Esophagus muscularis mucosa (tissue), 4 donors: ENCODE measurements around the gene KNG1.

ENCODE experiments used
- EP300 ChIP-seq: sonication (generic); formaldehyde crosslinking; IDR thresholded peaks from one replicate; pipeline ENCODE4 v1.6.1; 2017; ENCODE audit warnings: antibody characterized with exemption
- POLR2A ChIP-seq: fragments of 450-650 bp; IDR thresholded peaks from one replicate; pipeline ENCODE4 v1.6.1; 2017; ENCODE audit warnings: antibody characterized with exemption, moderate library complexity, mild to moderate bottlenecking, low read depth
- TF ChIP-seq, protein P1 (sequence below), 3 experiments: fragments of 200-600 bp in 2 of 3; fragments of 450-650 bp in 1 of 3; sonication (generic) in 2 of 3; IDR thresholded peaks; one replicate each; pipeline ENCODE4 v1.5.1; 2017 to 2019; ENCODE audit warnings: antibody characterized with exemption in 3 of 3, mild to moderate bottlenecking in 2 of 3, moderate library complexity in 1 of 3

DNA sequence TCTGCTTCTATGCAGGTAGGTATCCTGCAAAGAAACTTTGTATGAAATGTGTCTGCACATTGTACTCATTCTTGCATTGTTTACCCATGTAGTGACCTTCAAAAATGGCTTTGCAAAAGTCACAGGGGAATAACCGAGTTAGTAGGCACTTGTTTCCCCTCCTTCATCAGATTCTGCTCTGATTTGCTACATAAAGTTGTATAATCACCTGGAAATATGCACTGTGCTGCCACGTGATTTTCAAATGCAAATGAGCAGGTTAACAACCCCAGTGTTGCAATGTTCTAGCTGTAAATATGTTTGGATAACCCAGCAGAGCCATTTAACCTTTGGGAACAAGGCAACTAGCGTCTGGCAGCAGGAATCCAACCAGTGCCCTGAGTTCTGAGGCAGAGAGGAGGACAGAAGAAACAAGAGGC, at the start of gene KNG1:
- no peak for TF ChIP-seq POLR2A
- TF ChIP-seq, protein P1, sequence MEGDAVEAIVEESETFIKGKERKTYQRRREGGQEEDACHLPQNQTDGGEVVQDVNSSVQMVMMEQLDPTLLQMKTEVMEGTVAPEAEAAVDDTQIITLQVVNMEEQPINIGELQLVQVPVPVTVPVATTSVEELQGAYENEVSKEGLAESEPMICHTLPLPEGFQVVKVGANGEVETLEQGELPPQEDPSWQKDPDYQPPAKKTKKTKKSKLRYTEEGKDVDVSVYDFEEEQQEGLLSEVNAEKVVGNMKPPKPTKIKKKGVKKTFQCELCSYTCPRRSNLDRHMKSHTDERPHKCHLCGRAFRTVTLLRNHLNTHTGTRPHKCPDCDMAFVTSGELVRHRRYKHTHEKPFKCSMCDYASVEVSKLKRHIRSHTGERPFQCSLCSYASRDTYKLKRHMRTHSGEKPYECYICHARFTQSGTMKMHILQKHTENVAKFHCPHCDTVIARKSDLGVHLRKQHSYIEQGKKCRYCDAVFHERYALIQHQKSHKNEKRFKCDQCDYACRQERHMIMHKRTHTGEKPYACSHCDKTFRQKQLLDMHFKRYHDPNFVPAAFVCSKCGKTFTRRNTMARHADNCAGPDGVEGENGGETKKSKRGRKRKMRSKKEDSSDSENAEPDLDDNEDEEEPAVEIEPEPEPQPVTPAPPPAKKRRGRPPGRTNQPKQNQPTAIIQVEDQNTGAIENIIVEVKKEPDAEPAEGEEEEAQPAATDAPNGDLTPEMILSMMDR (IDR thresholded peaks at IDR 0.05) = no peak
- no peak for TF ChIP-seq EP300
